GM18868 (cell line): ENCODE data around the gene PLEKHM3.

Source experiments
- ATAC-seq: cut with Tn5 transposase; IDR thresholded peaks from one replicate; pipeline ENCODE4 v1.9.1; 2021; ENCODE audit warnings: mild to moderate bottlenecking, moderate library complexity; ENCODE audit not compliant: unreplicated experiment

PLEKHM3 gene

DNA sequence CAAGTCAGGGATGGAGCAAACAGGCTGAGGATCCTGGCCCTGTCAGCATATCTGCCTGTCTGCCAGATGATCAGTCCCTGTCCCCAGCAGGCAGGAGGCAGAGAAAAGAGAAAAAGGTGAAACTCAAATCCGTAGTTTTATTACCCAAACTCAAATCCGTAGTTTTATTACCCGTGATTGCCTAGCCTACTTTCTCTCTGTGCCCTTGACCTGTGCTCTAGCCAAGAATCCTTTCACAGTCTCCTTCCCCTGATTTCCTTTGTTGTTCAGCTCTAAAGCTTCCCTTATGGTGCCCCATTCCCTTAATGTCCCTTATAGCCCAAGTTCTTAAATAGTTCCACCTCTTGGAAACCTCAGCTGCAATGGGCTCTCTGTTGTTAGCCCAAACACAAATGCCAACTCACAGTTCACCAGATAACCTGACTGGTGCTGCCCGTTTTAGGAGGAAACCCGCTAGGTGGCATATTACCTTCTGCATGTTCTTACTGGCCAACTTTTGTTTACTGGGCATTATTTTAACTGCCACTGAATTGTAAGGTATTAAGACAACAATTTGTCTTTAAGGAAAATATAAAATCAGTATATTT, 130.0 kb downstream of the PLEKHM3 start:
- no peak for ATAC-seq

DNA sequence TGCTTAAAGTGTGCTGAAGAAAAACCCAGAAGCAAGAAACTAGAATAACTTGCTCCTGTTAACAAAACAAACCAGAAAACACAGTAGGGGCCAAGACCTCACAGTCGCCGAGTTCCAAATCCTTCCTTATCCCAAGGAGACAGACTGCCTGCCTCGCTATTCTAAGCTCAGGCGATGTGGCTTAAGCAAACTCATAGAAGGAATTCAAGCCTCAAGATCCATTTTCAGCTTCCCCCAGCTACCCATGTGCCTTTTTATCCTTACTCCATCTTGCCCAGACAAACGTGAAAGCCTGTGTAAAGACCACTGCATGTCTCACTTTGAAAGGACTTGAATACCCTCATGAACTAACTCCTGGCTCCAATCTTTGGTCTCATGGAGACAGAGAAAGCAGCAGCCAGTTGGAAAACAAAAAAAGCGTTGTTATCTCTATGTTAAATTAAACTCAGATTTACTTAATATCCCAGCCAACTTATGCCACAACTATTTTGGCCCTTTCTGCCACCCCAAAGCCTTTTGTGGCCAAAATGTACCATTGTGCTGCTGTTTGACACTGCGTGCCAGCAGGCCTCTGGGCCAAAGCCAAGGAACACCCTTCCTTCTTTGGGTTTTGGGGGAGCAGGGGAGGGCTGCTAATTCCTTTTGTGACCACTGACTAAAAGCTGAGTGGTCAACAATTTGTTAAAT, 132.5 kb downstream of the PLEKHM3 start:
- ATAC-seq: no peak

DNA sequence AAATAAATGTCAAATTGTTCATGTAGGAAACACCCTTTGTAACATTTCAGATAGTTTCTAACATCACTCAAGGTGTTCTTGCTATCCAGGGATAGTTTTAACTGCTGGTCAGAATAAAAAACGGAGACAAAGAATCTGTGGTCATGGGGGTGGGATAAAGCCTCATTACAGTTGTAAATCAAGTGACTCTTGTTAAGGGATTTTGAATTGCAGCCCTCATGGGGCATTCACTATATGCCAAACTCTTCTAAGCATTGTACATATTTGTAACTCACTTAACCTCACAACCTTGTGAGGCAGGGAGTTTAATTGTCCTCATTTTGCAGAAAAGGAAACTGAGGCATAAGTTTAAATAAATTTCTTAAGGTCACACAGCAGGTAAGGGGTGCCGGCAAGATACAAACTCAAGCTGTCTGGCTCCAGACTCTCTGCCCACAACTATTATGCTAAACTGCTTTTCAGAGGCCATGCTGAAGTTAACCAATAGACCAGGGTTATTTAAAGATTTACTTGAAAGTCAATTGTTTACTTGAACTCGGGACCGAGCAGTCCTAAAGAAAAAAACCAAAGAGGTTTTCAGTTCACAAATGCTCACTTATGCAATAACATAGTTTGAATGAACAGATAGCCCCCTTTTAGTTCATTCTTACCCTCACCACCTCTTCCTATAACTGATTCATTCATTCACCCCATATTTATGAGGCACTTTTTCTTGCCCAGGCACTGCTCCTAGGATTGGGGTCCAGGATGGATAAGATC, 134.1 kb downstream of the PLEKHM3 start:
- ATAC-seq: no peak

DNA sequence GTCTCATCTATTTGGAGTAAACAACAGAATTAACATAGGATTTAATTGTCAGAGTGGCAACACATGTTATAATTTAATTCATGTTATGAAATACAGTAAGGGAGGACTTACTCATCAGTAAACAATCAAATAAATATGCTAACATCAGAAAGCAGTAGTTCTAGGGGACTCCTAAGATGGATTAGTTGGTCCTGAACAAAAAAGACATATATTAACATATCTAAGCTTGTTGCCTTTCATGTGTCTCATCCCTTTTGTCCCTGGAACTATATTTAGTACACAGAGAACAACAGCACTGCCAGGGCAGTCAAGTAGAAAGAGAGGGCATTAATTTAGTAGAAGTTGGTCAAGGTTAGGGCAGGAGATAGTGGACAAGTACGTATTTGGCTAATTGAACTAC, 137.8 kb downstream of the PLEKHM3 start:
- no peak for ATAC-seq

DNA sequence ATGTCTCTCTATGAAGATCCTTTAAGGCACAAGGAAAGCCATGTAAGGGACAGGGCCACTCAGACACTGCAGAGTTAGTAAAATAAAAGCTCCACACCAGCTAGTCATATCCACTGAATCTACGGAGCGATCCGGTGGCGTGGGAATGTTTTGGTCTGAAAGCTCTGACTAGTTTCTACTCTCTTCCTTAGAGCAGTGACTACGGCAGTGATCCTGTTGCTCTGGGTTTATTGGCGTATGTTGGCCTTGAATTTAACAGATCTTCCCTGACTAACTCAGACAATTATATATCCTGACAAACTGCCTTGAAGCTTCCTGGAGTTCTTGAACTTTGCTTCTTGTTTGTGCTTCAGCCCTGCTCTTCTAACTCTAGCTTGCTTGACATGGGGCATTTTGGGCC, 140.3 kb downstream of the PLEKHM3 start:
- no peak for ATAC-seq

DNA sequence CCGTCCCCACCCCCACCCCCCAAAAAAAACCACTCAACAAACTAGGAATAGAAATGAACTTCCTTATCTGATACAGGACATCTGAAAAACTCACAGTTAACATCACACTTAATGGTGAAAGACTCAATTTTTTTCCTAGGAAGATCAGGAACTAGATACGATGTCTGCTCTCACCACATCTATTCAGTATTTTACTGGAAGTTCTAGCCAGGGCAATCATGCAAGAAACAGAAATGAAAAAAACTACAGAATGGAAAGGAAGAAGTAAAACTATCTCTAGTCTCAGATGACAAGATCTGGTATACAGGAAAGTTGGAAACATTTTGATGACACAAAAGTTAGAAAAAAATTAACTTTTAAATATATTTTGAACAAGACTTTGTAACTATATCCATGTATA, 141.2 kb downstream of the PLEKHM3 start:
- ATAC-seq: no peak

DNA sequence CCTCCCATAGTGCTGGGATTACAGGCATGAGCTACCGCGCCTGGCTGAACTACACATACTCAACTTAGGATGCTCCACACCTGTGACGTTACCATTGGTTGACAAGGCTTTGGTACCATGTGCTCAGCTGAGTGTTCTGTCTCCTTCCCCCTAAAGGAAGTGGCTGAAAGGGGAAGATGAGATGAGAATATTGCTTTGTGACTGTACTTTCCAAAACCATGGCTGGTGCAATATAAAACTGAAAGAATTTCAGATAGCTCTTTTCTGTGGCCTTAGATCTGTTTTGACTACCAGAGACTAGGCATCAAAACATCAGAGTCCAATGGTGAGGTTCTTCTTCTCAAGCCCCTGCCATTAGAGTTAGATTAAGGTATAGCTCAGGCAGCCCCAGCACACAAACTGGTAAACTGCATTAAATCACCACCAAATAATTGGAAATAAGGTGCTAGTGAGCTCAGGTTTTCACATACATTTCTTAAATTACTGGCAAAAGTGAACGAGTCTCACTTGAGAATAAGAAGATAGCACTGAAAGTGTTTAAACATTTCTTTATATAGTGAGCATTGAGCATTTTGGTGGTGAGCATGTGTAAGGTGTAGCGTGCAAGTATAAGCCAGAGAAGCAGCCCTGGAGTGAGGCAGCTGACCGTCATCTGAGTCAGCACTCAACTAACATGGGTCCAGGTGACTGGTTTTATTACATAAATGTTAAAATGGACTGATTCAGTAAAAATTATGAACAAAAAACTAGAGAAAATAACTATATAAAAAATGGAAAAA, 142.1 kb downstream of the PLEKHM3 start:
- ATAC-seq: peak; percentile 57

DNA sequence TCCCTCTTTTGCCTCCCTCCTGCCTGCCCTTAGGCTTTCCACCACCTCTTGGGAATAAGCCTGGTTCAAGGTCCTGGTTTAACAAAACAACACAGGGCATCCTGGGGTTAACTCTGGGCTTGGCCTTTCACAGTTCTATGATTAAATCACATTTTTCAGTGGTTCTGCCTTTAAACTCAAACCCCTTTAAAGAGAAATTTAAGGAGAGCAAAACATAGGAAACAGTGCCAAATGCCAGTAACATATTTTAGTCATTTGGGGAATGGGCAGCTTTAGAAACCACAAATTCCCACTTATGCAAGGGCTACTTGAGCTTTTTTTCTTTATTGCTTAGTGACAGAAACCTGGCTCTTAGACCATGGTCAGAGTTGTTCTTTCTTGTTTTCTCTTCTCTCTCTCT, 143.4 kb downstream of the PLEKHM3 start:
- ATAC-seq: no peak

DNA sequence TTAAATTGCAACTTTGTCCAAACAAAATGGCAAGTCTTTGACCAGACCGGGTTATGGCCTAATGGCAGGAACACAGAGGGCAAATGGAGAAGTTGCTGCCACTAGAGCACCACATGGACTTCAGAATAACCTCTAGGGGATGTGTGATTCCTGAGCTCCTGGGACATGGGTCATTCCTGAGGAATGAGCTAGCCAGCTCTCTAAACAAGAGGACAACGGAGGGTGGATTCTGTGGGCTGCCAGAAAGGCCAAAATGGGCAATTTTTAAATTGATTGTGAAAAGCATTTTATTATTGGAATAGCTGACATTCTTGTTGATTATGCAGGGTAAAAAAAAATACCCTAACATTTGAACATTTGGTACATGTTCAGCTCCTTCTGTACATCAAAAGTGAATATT, 145.8 kb downstream of the PLEKHM3 start:
- ATAC-seq: no peak

DNA sequence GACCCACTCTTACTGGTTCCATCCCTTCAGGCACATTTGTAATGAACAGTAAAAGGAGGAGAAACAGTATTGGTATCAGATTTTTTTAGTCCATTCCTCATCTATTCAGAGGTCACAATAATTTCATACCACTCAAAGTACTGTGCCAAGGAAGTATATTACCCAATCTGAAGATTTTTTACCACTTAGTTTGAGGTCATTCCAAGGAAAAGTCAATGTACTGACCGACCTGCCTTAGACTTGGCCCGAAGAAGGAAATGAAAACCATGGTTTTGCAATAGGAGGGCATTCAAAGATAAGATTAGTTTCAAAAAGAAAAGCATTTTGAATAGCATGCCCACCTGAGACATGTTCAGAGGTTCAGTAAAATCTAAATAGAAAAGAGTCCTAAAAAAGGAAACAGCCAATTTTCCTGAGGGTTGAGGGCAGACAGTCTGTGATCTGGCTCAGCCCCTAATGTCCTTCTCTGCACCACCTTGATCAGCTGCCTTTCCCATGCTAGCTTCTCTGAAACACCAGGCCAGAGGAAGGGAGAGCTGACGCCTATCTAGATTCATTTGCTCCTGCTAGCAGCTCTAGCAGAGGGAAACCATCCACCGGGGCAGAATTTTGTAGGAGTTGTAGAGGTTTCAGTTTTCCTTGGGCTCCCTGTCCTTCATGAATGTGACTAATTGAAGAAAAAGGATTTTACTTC, 148.3 kb downstream of the PLEKHM3 start:
- ATAC-seq: no peak

DNA sequence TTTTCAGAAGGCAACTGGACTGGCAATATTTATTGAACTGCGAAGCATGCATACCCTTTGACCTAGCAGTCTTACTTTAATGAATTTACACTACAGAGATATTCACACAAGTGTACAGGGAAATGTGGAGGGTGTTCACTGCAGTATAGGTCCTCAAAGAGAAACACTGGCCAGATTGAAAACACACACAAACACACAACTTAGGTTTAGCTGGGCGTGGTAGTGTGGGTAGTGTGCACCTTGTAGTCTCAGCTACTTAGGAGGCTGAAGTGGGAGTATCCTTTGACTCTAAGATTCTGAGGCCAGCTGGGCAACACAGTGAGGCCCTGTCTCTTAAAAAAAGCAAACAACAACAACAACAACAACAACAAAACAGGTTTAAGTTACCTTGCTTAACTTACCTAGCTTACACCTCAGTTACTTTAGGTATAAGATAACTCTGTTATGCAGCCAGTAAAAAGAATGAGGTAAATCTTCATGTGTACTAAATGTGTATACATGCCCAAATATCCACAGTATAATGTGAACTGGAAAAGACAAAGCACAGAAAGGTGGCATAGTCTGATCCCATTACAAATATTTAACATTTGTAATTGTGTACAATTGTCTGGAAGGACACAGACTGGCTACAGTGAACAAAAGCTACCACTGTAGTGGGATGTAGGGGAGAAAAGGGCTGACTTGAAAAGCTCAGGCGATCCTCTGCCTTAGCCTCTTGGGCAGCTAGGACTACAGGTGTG, 149.7 kb downstream of the PLEKHM3 start:
- ATAC-seq: no peak

DNA sequence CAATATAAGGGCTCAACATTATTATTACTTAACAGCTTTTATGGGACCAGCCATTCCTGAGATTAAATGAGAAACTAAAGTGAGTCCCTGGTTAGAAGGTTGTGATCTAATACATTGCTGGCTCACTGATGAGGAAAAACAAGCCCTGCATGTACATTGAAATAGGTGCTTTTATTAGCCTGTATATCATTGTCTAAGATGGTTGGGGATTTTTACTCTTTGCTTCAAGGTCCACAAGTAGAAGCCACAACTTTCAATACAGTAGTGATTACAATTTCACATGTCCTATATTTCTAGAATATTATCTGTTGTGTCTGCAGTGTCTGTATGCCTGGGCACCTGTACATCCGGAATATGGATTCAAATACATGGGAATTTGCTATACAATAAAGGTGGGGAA, 151.5 kb downstream of the PLEKHM3 start:
- ATAC-seq: peak; percentile 88

DNA sequence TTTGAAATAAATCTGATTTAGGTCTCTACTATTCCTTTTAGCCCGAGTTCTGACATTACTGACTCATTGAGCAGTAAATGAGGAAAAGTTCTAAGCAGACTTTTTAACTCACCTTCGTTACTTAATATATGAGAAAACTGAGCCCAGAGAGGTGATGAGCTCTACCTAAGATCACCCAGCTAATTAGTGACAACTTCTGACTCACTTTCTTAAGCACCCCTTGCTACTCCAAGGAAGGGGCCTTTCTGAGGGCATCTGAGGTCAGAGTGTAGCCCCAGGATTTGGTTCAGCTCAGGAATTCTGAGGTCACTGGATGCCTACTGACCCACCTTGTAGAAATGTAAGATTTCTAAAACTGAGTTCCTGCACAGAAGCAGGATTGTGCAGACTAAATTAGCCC, 153.4 kb downstream of the PLEKHM3 start:
- ATAC-seq: no peak

DNA sequence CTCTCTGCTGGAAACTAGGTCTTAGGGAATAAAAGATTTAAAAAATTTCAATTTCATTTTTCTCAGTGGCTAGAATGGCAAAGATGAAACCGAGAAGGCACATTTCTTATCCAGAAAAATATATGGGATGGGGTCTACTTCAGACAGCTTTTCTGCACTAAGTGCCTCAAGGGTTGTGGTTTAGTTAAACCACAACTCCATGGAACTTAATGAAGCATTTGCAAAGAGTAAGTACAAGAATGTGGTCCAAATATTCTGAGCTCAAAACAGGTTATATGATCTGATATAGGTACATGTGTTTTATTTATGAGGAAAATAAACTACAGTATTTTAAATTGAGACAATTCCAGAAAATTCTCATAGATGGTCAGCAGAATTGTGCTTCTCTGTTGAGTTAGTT, 153.8 kb downstream of the PLEKHM3 start:
- ATAC-seq: no peak

DNA sequence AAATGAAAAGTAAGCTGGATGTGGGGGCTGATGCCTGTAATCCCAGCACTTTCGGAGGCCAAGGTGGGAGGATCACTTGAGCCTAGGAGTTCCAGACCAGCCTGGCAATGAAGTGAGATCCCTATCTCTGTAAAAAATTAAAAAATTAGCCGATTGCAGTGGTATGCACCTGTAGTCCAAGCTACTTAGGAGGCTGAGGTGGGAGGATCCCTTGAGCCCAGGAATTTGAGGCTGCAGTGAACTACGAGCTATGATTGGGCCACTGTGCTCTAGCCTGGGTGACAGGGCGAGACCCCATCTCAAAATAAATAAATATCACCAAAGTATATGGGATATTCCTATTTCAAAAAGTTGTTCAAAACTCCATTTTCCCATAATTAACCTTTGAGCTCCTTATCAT, 154.5 kb downstream of the PLEKHM3 start:
- ATAC-seq: no peak

DNA sequence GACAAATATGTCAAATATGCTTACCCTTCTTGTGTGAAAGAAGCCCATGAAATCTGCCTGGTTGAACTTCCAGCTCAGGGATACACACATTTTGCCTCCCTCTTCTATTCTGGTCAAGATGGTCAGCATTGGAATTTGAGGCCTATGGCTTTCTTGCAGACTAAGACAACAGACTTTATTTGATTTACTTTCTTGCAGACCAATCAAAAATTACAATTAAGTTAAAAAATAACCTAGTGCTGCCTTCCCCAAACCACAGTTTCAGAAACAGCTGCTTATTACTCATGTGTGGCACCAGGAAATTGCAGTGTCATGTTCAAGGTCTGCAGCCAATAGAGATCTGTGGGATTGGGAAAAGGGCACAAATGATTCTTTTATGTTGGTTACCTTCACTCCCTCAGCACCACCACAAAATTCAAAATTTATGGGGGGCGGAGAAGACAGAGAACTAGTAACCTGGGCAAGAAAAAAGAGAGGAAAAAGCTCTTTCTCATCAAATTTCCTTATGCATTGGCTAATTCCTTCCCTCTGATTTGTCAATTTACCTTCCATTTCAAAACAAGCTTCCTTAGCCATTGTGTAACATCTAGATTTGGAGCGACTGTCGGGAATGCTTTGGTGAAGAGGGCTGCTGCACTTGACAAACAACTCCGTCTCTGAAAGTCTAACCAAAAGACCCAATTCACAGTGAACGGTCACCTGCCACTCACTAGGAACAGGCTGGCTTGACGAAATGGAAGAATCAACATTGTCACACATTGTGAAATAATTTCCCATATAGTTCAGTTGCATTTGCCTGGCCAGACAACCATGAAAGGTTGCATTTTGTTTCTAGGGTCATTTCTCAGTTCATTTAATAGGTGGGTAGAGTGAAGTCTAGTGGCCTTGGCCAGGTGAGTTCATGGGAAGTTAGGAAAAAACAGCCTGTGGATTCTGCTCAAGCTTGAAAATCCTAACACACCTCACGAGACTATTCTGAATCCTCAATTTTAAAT, 155.2 kb downstream of the PLEKHM3 start:
- ATAC-seq: no peak

DNA sequence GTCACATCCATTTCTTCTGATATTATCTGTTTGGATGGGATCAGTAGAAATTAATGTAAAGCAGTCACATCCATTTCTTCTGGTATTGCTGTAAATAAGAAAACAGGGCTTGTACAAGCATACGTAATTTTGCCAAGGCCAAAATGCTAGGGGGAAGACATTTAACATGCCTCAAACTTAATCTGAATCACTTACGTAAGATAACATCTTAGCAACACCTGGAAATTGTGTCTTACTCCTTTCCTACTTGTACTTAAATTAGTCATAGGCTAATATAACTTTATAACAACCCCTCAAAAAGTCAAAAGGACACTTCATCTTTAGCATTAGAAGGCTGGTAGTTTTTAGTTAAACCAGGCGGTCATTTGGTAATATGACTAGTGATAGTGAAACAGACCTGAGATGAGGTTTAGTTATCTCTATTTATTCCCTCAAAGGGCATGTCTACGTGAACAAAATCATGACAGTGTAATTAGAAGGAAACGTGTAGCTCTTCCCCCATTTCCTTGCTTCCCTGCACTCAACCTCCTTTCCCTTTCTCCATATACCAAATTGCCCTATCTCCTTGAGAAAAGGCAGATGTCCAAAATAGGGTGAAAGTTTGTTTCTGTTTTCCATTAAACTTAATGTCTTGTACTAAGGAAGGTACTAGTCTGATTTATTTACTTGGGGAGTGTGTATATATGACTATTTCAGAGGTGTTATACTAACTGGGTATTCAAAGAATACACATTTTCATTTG, 156.3 kb downstream of the PLEKHM3 start:
- ATAC-seq: no peak

DNA sequence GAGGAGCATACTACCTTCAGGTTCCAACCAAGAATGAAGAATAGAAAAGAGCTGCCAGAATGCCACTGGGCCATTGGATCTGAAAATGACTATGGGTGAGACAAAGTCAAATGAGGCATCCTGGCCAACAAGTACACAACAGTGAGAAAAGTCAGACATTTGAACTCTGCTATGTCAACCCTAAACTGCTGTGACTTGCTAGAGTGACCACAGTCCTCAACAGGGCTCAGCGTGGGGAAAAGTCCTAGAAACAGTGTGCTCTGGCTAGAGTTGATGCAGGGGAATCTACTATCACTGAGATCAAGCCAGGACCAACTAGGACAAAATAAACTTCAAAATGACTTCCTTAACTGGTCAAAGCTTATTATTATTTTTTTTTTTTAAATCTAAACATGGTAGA, 157.4 kb downstream of the PLEKHM3 start:
- ATAC-seq: no peak
